Mucosa of descending colon (tissue), 3 donors: ENCODE data around the gene MACO1. TPM values are rescaled to one million over a fixed set of nuclear protein-coding genes. Genes with fewer than 3 reads are reported as not detected.

Experiments used
- ATAC-seq: fragments of 200-7000 bp; cut with Tn5 transposase; one replicate; pipeline ENCODE4 v1.9.1; 2020; ENCODE audit warnings: mild to moderate bottlenecking, moderate library complexity
- DNase-seq, 3 donors: peaks; one replicate each; pipeline ENCODE4 v3.0.0-alpha.2; 2020
- H3K36me3 ChIP-seq: fragments of 200-600 bp; one replicate; pipeline ENCODE4 v1.8.0; 2021; ENCODE audit warnings: low read depth, mild to moderate bottlenecking
- H3K4me1 ChIP-seq: fragments of 200-600 bp; one replicate; pipeline ENCODE4 v1.8.0; 2021; ENCODE audit warnings: low read depth, mild to moderate bottlenecking
- H3K4me3 ChIP-seq: fragments of 200-600 bp; one replicate; pipeline ENCODE4 v1.8.0; 2021; ENCODE audit warnings: mild to moderate bottlenecking
- H3K9me3 ChIP-seq: fragments of 200-600 bp; one replicate; pipeline ENCODE4 v1.8.0; 2021; ENCODE audit warnings: mild to moderate bottlenecking
- intact Hi-C, 2 donors: fragments of 100-400 bp; cut with DNase I in 1 of 2; cut with micrococcal nuclease in 1 of 2; formaldehyde crosslinking; loops; one replicate each; pipeline versions ENCODE4 v1.11.0 to v1.11.1; 2022; cut with DNase I, micrococcal nuclease
- total RNA-seq, 3 donors: library from RNA; stranded (reverse); fragmentation: NEBNext Ultra II Directional in 2 of 3; extraction: Animal tissue kit (Norgen Biotek cat#: 25700) in 2 of 3; gene quantifications; one replicate each; pipeline versions ENCODE4 v1.2.1 to v1.2.4, GENCODE V29; 2021 to 2023
- TF ChIP-seq, protein P1 (sequence below): fragments of 200-600 bp; IDR thresholded peaks from one replicate; pipeline ENCODE4 v1.8.0; 2022; ENCODE audit warnings: antibody characterized with exemption, mild to moderate bottlenecking
- donor health status: DM: no; HTN: no; CAD: no; lungs with moderate emphysema.
- donor health status: DM: no; HTN: no; CAD: no.
- donor health status: DM: no; HTN: yes; CAD: no.

The MACO1 gene
- total RNA-seq, 3 donors from 2014 or later = 21.8 to 23.5 (median 22.5) TPM

DNA sequence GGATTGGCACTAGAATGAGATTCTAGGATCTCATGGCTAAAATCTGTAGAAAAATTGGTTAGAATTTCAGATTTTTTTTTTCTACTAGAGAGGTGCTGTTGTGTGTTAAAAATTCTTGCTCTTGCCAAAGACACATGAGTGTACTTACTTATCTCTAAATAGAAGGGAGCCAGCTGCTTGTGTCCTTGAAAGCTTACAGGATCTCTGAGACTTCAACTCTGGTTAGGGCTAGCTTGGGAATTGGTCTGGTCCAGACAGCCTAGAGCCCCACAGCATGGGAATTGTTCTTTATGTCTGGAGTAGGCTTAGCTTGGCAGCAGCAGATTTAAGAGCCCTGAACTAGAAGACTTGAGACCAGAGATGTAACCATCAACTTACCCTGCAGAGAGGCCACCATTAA is 37.3 kb downstream of the MACO1 start:
- Histone ChIP-seq H3K9me3 (no peaks in the 10 kb centered on the region), H3K4me1 (no peaks in the 10 kb centered on the region), H3K4me3 (no peak overlapping the region), H3K36me3 (no peaks in the 10 kb centered on the region)
- TF ChIP-seq, protein P1, sequence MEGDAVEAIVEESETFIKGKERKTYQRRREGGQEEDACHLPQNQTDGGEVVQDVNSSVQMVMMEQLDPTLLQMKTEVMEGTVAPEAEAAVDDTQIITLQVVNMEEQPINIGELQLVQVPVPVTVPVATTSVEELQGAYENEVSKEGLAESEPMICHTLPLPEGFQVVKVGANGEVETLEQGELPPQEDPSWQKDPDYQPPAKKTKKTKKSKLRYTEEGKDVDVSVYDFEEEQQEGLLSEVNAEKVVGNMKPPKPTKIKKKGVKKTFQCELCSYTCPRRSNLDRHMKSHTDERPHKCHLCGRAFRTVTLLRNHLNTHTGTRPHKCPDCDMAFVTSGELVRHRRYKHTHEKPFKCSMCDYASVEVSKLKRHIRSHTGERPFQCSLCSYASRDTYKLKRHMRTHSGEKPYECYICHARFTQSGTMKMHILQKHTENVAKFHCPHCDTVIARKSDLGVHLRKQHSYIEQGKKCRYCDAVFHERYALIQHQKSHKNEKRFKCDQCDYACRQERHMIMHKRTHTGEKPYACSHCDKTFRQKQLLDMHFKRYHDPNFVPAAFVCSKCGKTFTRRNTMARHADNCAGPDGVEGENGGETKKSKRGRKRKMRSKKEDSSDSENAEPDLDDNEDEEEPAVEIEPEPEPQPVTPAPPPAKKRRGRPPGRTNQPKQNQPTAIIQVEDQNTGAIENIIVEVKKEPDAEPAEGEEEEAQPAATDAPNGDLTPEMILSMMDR = no peak
- intact Hi-C loops = no loop called here
- no peak for DNase-seq
- no peak for ATAC-seq

DNA sequence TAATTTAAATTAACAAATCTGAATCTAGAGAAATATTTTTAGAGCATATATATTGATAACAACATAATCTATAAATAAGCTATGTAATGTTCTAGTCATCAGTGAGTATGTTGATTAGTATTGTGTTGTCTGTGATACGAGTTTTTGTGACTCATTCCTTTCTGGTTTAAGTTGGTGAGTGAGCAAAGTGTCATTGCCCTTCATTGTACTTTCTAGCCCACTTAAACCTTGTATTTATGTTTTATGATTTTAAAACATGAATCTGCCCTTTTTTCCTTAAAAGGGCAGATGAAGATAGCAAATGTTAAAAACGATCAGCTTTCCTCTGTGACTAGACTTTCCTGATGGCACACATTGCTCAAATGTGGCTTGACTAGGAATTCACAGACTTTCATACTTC is 38.5 kb downstream of the MACO1 start:
- Histone ChIP-seq H3K4me3 (no peak overlapping the region), H3K9me3 (no peaks in the 10 kb centered on the region), H3K36me3 (no peaks in the 10 kb centered on the region), H3K4me1 (no peaks in the 10 kb centered on the region)
- no peak for ATAC-seq
- TF ChIP-seq, protein P1 = no peak
- intact Hi-C loops = no loop called here
- DNase-seq = no peak

DNA sequence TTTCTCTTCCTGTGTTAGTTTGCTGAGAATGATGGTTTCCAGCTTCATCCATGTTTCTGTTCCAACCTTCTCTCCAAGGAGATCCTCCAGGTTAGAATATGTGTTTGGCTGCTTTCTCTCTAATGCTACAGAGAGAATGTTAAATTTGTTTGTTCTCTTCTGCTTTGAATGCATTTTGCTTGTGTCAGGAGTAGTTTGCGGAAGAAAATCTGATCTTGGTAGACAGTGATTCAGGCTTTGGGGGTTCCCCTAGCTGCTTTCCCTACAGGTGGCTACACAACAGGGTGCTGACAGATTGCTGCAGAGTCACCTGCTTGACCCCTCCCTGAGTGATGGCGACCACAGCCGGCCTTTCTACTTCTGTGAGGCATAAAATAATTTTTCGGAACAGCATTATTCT is 41.8 kb downstream of the MACO1 start:
- no peak for ATAC-seq
- intact Hi-C loops = no loop called here
- H3K36me3 ChIP-seq = no peaks in the 10 kb centered on the region
- TF ChIP-seq, protein P1 = no peak
- no peaks in the 10 kb centered on the region for H3K9me3 ChIP-seq
- H3K4me3 ChIP-seq = no peak overlapping the region
- no peaks in the 10 kb centered on the region for H3K4me1 ChIP-seq
- DNase-seq = no peak

DNA sequence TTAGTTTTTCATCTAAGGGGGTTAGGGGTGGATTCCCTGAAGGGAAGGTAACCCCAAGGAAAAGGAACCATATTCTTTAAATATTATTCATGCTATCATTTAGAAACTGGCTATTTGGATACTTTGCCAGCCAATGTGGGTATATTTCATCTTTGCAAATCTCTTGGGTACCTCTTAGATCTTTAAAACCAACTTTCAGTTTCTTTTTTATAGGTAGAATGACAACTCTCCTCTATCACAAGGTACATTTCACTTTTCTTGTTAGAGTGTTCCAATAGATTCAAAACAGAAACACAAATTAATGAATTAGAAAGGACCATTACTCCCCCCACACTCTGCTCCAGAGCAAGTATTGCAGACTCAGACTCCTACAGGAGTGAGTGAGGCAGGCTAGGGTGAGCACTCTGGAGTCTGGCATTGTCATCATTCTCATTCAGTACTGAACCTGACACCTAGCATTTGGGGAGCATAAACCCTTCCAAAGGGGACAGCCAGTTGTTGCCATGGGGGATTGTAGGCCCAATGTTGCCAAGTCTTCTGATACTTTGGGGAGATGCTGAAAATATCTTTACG is 43.0 kb downstream of the MACO1 start:
- no peaks in the 10 kb centered on the region for H3K36me3 ChIP-seq
- DNase-seq = no peak
- H3K4me3 ChIP-seq = no peak overlapping the region
- H3K9me3 ChIP-seq = no peaks in the 10 kb centered on the region
- no peak for ATAC-seq
- intact Hi-C loops = no loop called here
- TF ChIP-seq, protein P1 = no peak
- no peaks in the 10 kb centered on the region for H3K4me1 ChIP-seq

DNA sequence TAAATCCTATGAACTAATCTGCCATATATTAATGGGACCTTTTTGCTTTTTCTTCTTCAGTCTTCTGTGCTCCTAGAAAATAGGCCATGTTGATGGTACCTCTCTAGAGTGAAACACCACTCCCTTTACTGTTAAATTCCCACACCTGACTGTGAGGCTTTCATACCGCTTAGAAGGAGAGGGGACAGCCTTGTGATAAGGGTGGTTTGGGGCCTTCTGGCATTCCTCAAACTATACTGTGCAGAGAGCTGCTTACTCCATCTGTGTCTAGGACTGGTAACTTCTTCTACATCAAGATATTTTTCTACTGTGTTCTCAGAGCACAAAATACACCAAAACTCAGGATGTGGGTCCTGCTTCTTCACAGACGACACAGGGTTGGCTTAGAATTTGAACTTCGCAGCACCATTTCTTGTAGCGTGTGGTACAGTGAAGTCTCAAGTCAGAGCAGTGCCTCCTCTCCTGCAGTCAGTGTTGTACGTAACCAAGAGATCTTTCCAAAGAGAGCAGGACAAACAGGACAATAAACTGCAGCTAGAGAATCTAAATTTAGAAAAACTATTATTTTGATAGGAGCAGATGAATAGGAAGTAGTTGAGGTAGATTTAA is 43.8 kb downstream of the MACO1 start:
- no peaks in the 10 kb centered on the region for H3K9me3 ChIP-seq
- DNase-seq (no peak), ATAC-seq (no peak)
- H3K36me3 ChIP-seq = no peaks in the 10 kb centered on the region
- intact Hi-C loops = no loop called here
- no peak overlapping the region for H3K4me3 ChIP-seq
- TF ChIP-seq, protein P1 = no peak
- H3K4me1 ChIP-seq = no peaks in the 10 kb centered on the region
